NCI-H2081 treated with DMSO at 0.1 percent for 48 hours (cell line): ENCODE data around the gene DOHH.
A peak's percentile ranks its signal among the peaks of the same experiment; 100 is the strongest.
"Not testable (repeated sequence)": the region's sequence is repeated elsewhere in the genome, so short reads cannot be mapped to it uniquely, and the experiment has no call there.

Source experiments
- DNase-seq: peaks from one replicate; lab custom pipeline; 2025; lab: John Stamatoyannopoulos, UW

Gene DOHH

GRCh38 chr19:3519126-3519525, 18.7 kb upstream of the DOHH start:
- no peak for DNase-seq

DNA sequence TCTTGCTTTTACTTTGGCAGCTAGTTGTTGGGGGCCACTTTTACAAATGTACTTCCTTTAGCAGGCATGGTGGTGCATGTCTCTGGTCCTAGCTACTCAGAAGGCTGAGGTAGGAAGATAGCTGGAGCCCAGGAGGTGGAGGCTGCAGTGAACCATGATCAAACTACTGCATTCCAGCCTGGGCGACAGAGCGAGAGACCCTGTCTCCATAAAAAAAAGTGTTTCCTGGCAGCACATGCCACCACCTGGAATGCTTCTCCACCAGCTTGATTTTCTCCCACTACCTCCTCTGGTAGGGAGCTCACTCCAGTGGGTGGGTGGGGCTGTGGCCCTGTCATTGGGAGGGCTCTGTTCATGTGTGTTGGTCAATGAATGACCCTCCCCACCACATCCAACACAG, 18.2 kb upstream of the DOHH start:
- no peak for DNase-seq

- DNase-seq: no peak
These were observed 17.8 kb upstream of the DOHH start for GRCh38 chr19:3518255-3518654.

GRCh38 chr19:3517638-3518037, 17.2 kb upstream of the DOHH start:
- DNase-seq: no peak

GRCh38 chr19:3516675-3517207, 16.3 kb upstream of the DOHH start:
- peak; percentile 93 for DNase-seq

- no peak for DNase-seq
These were observed 15.5 kb upstream of the DOHH start for GRCh38 chr19:3515891-3516422.

DNA sequence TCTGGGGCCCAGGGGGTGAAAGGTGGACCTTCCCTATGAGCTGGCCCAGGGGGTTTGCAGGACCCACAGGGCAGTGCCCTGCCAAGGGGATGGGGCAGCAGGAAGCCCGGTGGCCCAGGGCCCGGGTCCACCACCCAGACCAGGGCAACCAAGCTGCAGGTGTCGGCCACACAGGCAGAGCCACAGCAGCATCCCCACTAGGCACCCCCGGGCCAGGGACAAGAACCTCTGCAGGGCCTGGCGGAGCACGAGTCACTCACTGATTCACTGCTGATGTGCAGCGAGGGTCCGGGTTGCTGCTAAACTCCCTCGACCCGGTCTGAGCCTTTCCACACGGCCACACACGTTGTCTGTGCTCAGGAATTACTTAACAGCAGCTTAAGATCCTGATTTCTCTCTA, 14.5 kb upstream of the DOHH start:
- no peak for DNase-seq

DNA sequence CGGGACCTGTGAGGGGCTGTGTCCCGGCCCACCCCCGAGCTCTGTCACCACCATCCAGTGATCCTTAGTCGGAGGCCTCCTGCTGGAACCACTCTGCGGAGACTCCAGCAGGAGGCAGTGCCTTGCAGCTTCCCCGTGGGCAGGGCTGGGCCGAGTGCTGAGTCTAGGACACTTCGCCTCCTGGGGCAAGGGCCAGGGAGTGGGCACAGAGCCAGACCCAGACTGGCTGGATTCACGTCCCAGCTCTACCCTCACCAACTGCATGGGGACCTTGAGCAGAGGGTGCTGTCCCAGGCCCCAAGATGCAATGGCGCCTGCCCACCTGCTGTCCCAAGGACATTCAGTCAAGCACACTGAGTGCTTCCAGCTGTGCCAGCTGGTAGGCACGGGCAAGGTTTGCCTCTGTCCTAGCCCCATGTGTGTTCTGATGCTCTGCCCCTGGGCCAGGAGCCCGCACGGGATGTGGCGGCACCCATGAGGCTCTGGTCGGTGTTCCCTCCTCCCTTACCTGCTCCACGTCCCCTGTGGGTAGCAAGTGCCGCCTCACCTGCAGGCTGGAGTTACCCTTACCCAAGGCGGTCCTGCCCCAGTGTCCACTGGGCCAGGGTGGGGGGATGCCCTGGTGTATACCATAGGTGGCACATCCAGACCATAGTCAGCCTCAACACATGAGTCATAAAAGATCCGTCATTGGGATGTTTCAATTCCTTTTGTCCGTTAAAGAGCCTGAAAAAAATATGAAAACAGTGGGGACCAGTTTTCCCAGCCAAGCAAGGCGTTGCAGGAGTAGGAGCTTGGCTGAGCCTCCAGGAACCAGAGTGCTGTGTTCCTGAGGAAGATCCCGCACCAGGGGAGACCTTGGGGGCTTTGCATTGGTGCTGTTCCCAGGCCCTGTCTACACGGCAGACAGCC, 13.0 kb upstream of the DOHH start:
- no peak for DNase-seq

GRCh38 chr19:3512562-3513228, 12.2 kb upstream of the DOHH start:
- DNase-seq: no peak

GRCh38 chr19:3511506-3512251, 11.2 kb upstream of the DOHH start:
- DNase-seq: no peak

DNA sequence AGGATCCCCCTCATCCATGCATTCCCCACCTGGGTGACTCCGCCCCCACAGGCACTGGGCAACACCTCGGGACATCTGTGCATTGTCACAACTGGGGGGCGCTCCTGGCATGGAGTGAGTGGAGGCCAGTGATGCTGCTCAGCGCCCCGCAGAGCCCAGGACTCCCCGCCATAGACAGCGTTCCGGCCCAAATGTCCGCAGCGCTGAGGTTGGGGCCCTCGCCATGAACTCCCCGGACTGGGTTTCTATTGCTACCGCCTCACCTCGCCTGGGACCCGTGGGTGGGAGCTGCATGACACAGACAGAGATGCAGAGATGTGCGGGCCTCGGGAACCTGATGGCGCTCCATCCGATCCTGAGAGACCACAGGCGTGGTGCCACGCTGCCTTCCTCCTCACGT, 10.3 kb upstream of the DOHH start:
- no peak for DNase-seq

DNA sequence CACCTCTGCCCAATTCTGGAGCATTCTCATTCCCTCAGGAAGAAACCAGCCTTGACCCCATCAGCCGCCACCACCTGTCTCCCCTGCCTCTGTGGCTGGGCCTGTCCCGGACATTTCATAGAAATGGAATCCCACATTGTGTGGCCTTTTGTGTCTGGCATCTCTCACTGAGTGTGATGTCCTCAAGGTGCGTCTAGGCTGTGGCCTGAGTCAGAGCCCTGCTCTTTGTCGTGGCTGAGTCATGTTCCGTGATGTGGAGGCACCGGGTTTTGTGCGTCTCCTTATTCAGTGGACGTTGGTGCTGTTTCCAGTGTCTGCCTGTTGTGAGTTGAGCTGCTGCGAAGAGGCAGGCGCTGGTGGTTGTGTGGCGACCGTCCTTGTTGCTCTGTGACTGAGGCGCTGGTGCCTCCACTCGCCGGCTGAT, 9.1 kb upstream of the DOHH start:
- no peak for DNase-seq

- DNase-seq: no peak
These were observed 8.5 kb upstream of the DOHH start for GRCh38 chr19:3508771-3509535.

- DNase-seq: not testable (repeated sequence)
These were observed 7.7 kb upstream of the DOHH start for GRCh38 chr19:3508121-3508661.

- no peak for DNase-seq
These were observed 7.1 kb upstream of the DOHH start for GRCh38 chr19:3507371-3508120.

GRCh38 chr19:3506384-3507340, 6.2 kb upstream of the DOHH start:
- no peak for DNase-seq

- peak; percentile 94 for DNase-seq
These were observed 5.3 kb upstream of the DOHH start, which contains the start of gene FZR1 for GRCh38 chr19:3505598-3506383. FZR1 (plus strand) TSS chr19:3506311; CDS start chr19:3522990, 16,679 bp downstream.

DNA sequence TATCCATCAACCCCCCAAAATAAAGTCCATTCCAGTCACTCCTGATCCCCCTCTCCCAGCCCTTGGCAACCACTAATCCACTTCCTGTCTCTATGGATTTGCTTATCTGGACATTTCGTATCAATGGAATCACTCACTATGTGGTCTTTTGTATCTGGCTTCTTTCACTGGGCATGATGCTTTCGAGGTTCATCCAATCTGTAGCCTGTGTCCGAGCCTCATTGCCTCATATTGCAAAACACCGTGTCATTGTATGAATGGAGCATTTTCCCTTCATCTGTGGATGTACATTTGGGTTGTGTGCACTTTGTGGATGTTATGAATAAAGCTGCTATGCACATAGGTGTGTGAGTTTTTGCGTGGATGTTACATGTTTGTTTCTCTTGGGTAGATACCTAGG, 4.3 kb upstream of the DOHH start:
- DNase-seq: no peak
